Activated CD4-positive, alpha-beta T cell treated with anti-CD3 and anti-CD28 coated beads, Interleukin-2, amount 50 U/mL, for 48 hours (primary cell): Measurements from ENCODE around the gene PLBD2.
"Not testable (repeated sequence)": the region's sequence is repeated elsewhere in the genome, so short reads cannot be mapped to it uniquely, and the experiment has no call there.

ENCODE experiments used
- DNase-seq, 2 experiments: peaks; one replicate each; pipeline ENCODE4 v3.0.0-alpha.2; 2020

Gene PLBD2

DNA sequence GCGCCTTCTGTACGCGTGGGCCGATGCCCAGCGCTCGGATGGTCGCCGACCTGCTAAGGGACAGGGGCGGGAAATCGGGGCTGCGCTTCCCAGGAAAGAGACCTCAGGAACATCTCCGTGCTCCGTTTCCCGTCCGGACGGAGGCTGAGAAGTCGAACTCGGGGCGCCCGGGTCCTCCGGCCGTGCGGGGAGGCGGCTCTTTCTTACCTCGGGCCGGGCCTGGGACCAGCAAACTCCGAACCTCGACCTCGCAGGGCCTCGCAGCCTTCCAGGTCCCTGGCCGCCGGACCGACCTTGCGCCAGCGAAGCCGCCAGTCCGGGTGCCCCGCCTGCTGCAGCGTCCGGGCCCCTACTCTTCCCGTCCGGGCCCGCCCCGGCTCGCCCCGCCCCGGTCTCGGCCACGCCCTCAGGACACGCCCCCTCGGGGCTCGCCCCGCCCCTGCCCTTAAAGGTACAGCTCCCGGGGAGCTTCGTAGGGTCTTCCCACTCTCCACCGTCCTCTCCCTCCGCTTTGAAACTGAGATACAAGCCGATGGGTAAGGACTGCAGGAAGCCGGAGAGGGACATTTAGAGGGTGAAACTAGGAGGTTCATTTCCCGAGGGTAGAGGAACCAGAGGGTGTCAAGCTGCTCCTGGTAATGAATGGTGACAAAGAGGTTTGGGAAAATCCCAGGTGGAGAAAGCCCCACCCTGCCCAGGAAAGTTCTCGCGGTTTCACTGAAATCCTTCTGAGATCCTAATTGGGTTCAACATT lies 23.4 kb upstream of the PLBD2 start, which contains the start of gene SLC8B1:
TSS of gene SLC8B1 (minus strand) at position 324 of the 754 bp plus-strand sequence. CDS start 2,231 bp downstream, outside the sequence.
- DNase-seq: peak; percentile 88 to 90

DNA sequence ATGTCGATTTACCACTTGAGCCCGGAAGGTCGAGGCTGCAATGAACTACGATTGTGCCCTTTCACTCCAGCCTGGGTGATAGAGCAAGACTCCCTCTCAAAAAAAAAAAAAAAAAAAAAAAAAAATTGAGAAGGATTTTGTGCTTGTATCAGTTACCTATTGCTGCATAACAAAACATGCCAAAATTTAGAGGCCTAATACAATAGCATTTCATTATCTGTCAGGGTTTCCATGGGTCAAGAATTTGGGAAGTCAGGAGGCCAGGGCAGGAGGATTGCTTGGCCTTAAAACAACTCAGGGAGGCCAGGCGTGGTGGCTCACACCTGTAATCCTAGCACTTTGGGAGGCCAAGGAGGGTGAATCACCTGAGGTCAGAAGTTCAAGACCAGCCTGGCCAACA lies 18.8 kb upstream of the PLBD2 start:
- DNase-seq: no peak

DNA sequence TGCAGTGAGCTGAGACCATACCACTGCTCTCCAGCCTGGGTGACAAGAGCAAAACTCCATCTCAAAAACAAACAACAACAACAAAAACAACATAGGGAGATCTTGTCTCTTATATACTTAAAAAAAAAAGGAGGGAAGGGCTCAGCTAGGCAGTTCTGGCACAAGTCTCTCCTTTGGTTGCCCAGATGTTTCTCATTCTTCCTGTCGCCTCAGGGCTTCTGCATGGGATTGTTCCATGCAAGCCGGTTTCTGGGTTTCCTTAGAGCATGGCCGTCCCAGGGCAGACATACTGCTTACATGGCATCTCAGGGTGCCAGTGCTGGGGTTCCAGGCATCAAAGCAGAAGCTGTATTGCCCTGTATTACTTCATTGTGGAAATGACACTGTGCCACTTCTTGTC lies 18.3 kb upstream of the PLBD2 start:
- DNase-seq: no peak

DNA sequence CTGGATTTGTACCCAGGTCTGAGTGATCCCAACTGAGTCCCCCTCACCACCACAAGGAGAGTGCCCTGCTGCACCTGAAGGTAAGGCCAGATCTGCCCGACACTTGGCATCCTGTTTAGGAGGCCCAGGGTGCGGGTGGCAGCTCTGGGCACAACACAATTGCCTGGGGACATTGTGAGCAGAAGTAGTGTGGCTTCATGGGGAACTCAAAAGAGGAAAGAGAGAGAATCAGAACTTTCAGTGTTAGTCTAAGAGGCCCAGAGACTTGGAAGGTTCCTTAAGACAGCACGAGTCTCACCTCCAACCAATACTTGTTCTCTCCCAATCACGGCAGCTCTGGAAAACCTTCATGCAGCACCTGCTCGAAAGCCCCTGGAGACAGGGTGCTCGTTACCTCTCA lies 16.9 kb upstream of the PLBD2 start:
- no peak for DNase-seq

DNA sequence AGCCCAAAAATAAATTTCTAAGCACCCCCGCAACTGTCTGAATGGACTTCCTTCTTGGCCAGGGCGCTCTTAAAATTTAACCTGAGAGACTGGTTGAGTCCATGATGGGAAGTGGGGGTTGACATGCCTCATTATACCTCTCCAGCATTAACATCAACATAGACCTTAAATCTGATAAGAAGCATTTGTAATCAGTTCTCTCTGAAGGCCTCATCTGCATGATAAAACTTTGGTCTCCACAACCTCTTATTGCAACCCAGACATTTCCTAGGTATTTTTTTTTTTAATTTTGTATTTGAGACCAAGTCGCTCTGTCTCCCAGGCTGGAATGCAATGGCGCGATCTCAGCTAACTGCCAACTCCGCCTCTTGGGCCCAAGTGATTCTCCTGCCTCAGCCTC lies 13.1 kb upstream of the PLBD2 start:
- DNase-seq: no peak

DNA sequence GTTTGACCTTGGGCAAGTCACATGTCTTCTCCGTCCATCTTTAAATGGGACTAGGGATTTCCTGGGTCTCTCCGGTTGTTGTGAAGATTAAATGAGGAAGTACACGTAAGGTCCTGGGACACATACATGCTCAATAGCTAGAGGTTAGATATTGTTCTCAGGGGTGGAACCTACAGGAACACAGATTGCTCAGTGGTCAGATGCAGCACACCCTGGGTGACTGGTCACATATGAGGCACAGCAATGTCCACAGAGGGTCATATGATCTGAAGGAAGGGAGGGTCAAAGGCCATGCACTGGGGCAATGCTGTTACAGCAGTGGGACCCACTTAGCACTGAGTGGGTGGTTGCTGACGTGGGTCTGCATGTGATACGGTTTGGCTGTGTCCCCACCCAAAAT lies 12.0 kb upstream of the PLBD2 start:
- DNase-seq: no peak

DNA sequence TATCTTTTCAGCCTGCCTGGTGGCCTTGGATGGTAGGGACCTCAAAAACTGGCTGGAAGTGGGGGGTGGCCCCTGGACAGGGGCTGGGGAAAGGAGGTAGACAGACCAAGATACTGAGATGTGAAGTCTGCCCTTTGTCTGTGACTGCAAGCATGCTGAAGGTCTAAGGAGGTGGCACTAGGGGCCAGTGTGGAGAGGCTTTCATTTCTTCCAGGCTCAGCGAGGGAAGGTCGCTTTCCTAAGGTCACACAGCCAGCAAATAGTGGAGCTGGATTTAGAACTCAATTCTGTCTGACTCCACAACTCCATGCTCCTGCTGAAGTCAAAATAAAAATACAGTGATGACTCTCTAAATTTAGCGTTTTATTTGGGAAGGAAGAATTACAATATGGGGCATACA lies 11.3 kb upstream of the PLBD2 start:
- DNase-seq: no peak

DNA sequence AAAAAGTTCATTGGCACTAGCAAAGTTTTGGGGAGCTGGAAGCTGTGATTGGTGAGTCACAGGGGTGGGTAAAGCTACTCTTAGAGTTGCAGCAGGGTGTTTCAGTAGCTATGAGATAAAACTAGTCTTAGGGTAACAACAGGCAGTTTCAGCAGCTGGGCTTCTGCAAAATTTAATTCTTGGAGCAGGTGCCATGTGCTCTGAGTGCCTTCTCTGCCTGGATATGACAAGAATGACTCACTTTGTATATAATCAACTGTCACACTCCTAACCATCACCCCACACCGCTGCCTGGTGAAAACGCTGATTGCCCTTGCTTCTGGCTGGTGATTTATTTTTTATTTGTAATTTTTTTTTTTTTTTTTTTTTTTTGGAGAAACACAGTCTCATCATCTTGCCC lies 10.5 kb upstream of the PLBD2 start:
- no peak for DNase-seq

DNA sequence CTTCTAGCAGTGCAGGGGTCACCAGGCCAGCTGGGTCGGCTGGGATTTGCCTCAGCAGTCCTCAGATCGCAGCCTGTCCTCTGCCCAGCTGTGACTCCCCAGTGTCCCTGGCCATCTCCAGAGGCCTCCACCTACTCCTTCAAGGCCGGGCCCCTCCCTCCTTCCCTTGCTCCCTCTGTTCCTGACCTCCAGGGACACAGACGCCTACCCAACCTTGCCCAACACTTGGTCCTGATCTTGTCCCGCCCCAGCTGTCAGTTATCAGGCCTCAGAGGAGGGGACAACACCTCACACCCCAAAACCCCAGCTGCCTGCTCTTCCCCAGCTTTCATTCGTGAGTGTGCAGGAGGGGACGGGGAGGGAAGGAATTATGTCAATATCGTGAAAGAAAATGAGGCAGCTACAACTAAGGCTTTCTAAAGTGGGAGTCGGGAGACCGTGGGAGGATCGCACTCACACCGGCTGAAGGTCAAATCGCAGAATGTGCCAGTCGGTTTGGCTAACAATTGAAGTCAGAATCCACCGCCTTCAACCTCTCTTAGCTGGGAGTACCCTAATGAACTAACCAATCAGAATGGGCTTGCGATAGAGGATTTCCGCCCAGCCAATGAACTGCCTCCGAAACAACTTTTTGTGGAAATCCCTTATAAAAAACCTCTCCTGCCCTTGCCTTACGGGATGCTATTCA lies 9.4 kb upstream of the PLBD2 start:
- DNase-seq: no peak

DNA sequence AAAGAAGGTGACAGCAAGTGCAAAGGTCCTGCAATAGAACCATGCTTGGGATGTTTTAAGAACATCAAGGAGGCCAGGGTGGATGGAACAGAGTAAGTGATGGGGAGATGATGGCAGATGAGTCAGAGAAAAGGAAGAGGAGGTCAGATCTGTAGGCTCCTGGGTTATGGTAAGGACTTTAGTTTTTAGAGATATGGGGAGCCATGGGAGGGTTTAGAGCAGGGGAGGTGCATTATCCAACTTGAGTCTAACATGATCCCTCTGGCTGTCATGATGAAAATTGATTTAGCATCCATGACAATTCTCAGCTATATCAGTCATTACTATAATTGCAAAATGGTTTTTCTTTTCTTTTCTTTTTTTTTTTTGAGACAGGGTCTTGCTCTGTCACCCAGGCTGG lies 7.3 kb upstream of the PLBD2 start:
- no peak for DNase-seq

DNA sequence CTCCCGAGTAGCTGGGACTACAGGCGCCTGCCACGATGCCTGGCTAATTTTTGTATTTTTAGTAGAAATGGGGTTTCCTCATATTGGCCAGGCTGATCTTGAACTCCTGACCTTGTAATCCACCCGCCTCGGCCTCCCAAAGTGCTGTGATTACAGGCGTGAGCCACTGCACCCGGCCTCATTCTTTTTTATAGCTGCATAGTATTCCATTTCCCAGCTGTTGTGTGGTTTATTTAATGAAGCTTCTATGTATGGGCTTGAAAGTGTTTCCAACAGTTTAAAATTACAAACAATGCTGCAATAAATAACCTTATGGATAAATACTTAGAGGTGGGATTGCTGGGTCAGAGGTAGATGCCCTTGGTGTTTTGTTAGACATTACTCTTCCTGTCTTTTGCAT lies 4.2 kb upstream of the PLBD2 start:
- DNase-seq: not testable (repeated sequence)

DNA sequence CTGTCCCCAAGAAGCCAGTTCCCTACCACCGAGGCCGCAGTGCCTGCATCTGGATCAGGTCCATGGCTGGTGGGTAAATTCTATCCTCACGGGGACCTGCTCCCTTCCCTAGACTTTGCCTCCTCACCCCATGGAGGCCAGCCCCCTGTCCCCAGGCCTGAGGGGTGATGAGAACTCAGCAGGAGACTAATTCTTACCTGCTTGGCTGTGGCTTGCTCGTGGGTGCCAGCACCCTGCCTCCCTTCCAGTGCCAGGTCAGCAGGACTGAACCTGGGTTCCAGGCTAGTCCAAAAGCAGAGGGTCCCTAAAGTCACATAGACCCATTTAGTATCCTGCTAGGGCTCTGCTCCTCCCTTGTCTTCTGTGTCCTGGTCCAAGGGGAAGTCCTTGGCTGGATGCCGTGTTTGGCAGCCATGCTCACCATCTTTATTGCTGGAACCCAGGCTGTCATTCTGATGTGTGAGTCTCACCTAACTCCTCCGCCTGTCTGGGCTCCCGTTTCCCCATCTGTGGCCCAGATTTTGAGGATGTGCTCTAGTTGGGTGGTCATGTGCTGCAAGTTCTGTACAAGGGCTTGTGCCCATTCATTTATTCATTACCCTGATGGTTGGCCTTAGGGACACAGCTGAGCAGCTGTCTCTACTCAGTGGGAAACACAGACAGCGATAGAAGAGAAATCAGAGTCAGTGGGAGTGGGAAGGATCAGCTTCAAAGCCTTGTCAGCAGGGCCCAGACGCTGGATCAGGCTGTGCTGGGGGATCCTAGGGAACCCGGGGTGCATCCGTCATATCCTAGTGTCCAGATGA lies 949 bp downstream of the PLBD2 start:
- DNase-seq: no peak

DNA sequence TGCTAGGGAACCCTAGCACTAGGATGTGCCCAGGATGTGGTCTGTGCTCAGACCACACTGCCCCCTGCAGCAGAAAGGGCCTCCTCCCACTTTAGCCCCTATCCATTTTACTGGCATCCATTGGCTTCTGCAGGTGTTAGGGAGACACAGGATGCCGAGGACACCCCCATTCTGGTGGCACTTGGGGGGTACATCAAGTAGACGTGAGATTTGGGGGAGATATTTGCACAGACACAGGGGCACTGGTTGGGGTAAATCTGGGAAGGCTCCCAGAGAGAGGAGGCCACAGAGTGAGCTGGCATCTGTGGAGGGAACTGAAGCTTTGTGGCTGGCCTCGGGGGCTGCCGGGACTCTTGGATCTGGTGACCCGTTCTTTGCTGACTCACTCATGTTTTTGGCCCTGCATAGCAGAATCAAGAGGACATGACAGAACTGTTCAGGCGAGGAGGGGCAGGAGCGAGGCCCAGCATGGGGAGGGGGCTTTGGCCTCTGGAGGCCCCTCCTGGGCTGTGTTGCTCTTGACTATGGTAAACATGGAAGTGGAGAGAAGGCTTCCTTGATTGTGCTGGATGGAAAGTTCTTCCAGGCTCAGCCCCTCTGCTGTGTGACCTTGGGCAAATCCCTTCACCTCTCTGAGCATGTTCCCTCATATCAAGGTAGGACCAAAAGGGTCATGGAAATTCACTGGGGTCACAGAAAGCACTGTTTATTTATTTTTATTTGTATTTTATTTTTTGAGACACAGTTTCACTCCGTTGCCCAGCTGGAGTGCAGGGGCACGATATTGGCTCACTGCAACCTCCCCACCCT lies 1.8 kb downstream of the PLBD2 start:
- DNase-seq: no peak

DNA sequence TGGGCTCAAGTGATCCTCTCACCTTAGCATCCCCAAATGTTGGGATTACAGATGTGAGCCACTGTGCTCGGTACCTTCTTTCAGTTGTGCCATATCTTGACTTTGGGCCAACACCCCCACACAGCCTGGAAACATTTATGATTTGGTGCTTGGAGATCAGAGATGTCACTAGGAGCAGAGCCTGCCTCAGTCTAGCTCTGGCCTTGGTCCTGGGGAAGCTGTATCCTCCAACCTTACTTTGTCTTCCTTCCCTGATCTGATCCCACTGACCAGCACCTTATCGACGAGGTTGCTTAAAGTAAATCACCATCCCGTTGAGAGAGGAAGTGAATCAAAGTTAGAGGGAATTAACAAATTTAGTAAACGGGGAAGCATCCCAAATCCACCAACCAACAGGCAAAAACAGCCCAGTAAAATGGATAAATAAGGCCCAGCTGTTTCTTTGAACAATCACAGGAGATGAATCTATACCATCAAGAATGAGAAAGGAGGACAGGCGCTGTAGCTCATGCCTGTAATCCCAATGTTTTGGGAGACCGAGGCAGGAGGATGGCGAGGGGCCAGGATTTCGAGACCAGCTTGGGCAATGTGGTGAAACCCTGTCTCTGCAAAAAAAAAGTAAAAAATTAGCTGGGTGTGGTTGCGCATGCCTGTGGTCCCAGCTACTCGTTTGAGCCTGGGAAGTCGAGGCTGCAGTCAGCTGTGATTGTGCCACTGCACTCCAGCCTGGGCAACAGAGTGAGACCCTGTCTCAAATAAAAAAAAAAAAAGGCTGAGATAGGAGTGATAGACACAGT lies 3.4 kb downstream of the PLBD2 start:
- DNase-seq: no peak

DNA sequence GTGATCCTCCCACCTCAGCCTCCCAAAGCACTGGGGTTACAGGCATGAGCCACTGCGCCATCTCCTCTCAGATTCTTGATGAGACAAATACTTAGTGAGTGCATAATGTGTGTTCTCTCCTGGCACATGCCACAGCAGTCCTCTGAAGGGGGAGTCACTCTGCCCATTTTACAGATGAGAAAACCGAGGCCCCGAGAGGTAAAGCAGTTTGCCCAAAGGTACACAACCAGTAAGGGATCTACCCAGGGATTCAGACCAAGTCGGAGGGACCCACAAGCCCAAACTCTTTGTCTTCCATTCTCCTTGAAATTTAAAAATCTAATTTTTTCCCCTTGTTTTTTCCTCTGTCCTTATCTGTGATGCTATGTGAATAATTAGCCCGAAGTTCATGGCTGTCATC lies 6.3 kb downstream of the PLBD2 start:
- no peak for DNase-seq

DNA sequence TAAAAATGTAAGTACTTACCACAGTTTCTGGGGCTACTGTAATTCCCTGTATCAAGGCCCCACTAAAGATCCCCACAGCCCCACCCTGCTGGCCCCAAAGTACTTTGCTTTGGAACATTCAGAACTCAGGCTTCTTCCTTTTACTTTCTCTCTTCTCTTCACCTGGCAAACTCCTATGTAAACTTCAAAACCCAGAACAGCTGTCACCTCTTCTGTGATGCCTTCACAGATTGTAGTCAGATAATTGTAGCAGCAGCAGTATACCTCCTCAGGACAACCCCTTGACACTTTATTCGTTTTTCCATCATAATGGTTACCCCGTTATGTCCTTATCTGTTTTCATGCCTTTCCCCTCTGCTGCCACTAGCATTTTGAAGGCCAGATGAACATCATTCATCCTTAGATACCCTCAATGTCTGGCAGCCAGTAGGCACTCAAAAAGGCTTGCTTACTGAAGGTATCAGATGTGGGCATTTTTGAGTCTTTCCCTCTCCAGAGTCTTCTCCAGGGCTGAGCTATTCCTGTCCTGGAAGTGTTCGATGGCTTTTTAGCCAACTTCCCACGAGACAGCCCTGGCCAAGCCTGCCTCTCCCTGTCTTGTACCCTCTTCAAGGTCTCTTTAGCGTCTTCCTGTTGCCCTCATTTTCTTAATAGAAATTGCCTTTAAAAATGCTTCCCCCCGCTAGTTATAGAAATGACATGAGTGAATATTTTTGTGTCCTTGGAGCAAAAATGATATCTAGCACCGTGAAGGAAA lies 7.4 kb downstream of the PLBD2 start:
- no peak for DNase-seq

DNA sequence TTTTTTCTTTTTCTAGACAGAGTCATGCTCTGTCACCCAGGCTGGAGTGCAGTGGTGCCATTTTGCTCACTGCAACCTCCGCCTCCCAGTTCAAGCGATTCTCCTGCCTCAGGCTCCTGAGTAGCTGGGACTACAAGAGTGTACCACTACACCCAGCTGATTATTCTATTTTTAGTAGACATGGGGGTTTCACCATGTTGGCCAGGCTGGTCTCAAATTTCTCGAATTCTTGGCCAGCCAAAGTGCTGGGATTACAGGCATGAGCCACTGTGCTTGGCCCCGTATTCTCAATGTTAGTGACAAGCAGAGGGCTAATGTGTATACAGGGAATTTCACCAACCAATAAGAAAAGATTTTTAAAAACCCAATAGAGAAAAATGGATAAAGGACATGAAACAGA lies 8.4 kb downstream of the PLBD2 start:
- DNase-seq: no peak

DNA sequence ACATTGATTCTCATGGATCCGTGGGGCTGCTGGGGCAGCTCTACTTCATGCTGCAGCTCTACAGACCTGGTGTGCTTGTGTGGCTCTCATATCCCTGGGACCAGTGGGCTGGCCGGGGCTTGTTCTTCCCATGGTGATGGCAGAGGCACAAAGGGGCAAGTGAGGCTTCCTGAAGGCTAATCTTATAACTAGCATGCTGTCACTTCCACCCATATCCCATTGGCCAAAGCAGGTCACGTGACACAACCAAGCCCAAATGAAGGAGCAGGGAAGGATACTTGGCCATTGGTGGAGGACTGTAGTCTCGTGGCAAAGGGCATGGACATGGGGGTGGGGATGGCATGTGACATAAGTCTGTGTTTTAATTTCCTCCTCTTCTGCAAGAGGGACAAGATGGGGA lies 9.9 kb downstream of the PLBD2 start:
- DNase-seq: no peak

DNA sequence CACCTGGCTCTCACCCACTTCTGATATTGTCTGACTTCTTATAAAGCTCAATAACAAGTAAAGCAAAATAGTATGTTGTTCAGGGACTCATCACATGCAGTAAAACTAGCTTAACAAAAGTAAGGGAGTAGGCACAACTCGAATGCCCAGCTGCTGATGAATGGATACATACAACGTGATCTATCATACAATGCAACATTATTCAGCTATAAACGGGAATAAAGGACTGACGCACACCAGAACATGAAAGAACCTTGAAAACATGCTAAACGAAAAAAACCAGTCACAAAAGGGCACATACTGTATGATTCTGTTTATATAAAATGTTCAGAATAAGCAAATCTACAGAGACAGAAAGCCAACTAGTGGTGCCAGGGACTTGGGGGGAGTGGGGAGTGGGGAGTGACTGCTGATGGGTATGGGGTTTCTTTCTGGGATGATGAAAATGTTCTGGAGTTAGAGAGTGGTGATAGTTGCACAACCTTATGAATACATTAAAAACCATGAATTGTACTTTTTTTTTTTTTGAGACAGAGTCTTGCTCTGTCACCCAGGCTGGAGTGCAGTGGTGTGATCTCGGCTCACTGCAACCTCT lies 11.1 kb downstream of the PLBD2 start:
- no peak for DNase-seq

DNA sequence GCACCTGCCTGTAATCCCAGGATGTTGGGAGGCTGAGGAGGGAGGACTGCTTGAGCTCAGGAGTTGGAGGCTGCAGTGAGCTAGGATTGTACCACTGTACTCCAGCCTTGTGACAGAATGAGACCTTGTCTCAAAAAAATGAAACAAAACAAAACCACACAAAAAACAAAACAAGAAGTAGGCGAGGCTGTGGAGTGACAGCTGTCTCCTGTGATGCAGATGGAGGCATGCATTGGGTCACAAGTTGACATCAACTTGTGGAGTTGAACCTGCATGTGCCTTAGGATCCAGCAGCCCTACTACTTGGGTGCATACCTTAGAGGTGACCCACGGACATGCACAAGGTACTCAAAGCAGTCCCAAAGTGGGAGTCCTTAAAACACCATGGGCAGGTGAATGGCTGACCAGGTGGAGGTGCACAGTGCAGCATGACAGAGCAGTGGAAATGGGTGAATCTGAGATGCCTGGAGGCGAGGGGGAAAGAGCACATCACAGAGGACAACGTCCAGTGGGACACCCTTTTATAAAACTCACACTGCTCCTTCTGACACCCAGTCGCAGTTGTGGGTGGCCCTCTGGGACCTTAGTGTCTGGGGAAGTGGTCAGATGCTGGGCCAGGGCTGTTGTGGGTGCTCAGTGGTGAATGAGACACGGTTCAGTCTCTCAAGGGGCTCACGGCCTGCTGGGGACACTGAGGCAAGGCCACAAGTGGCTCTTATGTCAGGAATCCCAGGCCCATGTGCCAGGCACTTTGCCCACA lies 12.7 kb downstream of the PLBD2 start:
- DNase-seq: no peak
